ENCODE results near the gene TGFBR2.

GRCh38 chr3:30615615-30616346, 9.4 kb downstream of the TGFBR2 start:
- TF ChIP-seq, protein P1, sequence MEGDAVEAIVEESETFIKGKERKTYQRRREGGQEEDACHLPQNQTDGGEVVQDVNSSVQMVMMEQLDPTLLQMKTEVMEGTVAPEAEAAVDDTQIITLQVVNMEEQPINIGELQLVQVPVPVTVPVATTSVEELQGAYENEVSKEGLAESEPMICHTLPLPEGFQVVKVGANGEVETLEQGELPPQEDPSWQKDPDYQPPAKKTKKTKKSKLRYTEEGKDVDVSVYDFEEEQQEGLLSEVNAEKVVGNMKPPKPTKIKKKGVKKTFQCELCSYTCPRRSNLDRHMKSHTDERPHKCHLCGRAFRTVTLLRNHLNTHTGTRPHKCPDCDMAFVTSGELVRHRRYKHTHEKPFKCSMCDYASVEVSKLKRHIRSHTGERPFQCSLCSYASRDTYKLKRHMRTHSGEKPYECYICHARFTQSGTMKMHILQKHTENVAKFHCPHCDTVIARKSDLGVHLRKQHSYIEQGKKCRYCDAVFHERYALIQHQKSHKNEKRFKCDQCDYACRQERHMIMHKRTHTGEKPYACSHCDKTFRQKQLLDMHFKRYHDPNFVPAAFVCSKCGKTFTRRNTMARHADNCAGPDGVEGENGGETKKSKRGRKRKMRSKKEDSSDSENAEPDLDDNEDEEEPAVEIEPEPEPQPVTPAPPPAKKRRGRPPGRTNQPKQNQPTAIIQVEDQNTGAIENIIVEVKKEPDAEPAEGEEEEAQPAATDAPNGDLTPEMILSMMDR (IDR thresholded peaks at IDR 0.05) = no peak
- TF ChIP-seq POLR2A (IDR thresholded peaks at IDR 0.05) (no peak), EP300 (IDR thresholded peaks at IDR 0.05) (no peak)
